DND-41 (cell line): ENCODE data around the gene PRKCA.

ENCODE experiments used
- CTCF ChIP-seq: IDR thresholded peaks from 2 replicates; pipeline ENCODE4 v1.5.1; 2012; ENCODE audit warnings: borderline replicate concordance, low read length, moderate library complexity, mild to moderate bottlenecking; ENCODE audit not compliant: poor library complexity, severe bottlenecking; ENCODE audit errors: extremely low read depth
- EZH2 ChIP-seq: IDR thresholded peaks from 3 replicates; pipeline ENCODE4 v1.6.1; 2012; ENCODE audit warnings: borderline replicate concordance, low read depth, mild to moderate bottlenecking, moderate library complexity, low read length, inconsistent platforms; ENCODE audit not compliant: severe bottlenecking

DNA sequence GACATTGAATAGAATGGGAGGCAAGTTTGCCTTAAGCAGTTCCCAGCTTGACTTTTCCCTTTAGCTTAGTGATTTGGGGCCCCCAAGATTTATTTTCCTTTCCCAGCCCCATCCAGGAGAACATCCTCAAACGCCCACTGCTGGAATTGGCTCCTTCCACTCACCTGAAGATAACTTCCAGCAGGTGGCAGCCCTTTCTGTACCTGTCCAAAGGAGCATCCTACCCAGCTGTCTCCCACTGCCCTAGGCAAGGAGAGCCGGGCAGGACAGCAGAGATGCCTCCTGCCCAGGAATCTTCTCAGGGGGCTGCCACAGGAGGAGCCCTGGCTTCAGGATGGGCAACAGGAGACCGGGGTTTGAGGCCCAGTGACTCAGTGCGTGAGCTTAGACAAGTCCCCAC, 538.9 kb downstream of the PRKCA start:
- TF ChIP-seq CTCF (no peak), EZH2 (no peak)
